SK-N-SH (cell line): ENCODE data around the gene HSD11B2. TPM values are rescaled to one million over a fixed set of nuclear protein-coding genes. Genes with fewer than 3 reads are reported as not detected.

Experiments used
- CTCF ChIA-PET: fragments of 300-600, 350-600 bp; formaldehyde crosslinking; extraction: SDS; loops from one replicate; lab custom pipeline; 2021; lab: Yijun Ruan, JAX
- POLR2A ChIA-PET: fragments of 350-600 bp; sonication (Branson Sonifier 250); formaldehyde crosslinking; extraction: SDS; loops from one replicate; lab custom pipeline; 2020; ENCODE audit warnings: antibody characterized with exemption, inconsistent platforms; lab: Yijun Ruan, JAX
- DNase-seq: peaks from one replicate; pipeline ENCODE4 v3.0.0; 2012
- H2AFZ ChIP-seq: fragments of 200-600 bp; sonication (generic); 2 replicates; pipeline ENCODE4 v1.8.1; 2016; ENCODE audit warnings: antibody characterized with exemption, mild to moderate bottlenecking, low read depth
- H3F3A ChIP-seq: fragments of 200-600 bp; sonication (generic); replicated peaks from 2 replicates; pipeline ENCODE3; 2016; ENCODE audit warnings: antibody characterized with exemption, mild to moderate bottlenecking; ENCODE audit not compliant: insufficient read depth
- H3K27ac ChIP-seq, 2 experiments: fragments of 200-500 bp in 1 of 2; fragments of 200-600 bp in 1 of 2; sonication (Bioruptor generic) in 1 of 2; sonication (generic), shearing (Covaris generic) in 1 of 2; 2 replicates each; pipeline versions ENCODE4 v1.5.1 to v1.6.1; 2014 to 2016; ENCODE audit warnings: low read depth in 2 of 2, inconsistent platforms in 1 of 2, low read length in 1 of 2, mild to moderate bottlenecking in 1 of 2, mixed read lengths in 1 of 2
- H3K27me3 ChIP-seq: fragments of 200-600 bp; sonication (generic), shearing (Covaris generic); 2 replicates; pipeline ENCODE4 v1.6.1; 2016; ENCODE audit warnings: mixed run types; ENCODE audit not compliant: insufficient read depth
- H3K36me3 ChIP-seq, 2 experiments: fragments of 200-500 bp in 1 of 2; fragments of 200-600 bp in 1 of 2; sonication (Bioruptor generic) in 1 of 2; sonication (generic) in 1 of 2; replicated peaks in 1 of 2; 2 replicates each; pipeline versions ENCODE3 to v1.5.1; 2014 to 2016; ENCODE audit warnings: low read length in 1 of 2, mild to moderate bottlenecking in 1 of 2; ENCODE audit not compliant: insufficient read depth in 2 of 2, control insufficient read depth in 1 of 2
- H3K4me1 ChIP-seq, 2 experiments: fragments of 200-500 bp in 1 of 2; fragments of 200-600 bp in 1 of 2; sonication (Bioruptor generic) in 1 of 2; sonication (generic), shearing (Covaris generic) in 1 of 2; 2 replicates each; pipeline versions ENCODE4 v1.5.1 to v1.6.1; 2014 to 2016; ENCODE audit warnings: low read depth in 1 of 2, low read length in 1 of 2, mixed run types in 1 of 2; ENCODE audit not compliant: insufficient read depth in 2 of 2, control insufficient read depth in 1 of 2
- H3K4me2 ChIP-seq: fragments of 200-600 bp; sonication (generic), shearing (Covaris generic); 2 replicates; pipeline ENCODE4 v1.6.1; 2017; ENCODE audit warnings: mixed run types
- H3K4me3 ChIP-seq, 2 experiments: fragments of 200-500 bp in 1 of 2; fragments of 200-600 bp in 1 of 2; sonication (Bioruptor generic) in 1 of 2; sonication (generic), shearing (Covaris generic) in 1 of 2; 2 replicates each; pipeline versions ENCODE4 v1.5.1 to v1.8.1; 2014 to 2016; ENCODE audit warnings: low read depth in 2 of 2, inconsistent platforms in 1 of 2, low read length in 1 of 2, mild to moderate bottlenecking in 1 of 2, mixed read lengths in 1 of 2, moderate library complexity in 1 of 2
- H3K79me2 ChIP-seq: fragments of 200-600 bp; sonication (generic); 2 replicates; pipeline ENCODE4 v1.8.1; 2017; ENCODE audit warnings: mild to moderate bottlenecking; ENCODE audit not compliant: insufficient read depth
- H3K9ac ChIP-seq: fragments of 200-600 bp; sonication (generic); 2 replicates; pipeline ENCODE4 v1.6.1; 2017; ENCODE audit warnings: mixed run types
- H3K9me2 ChIP-seq: fragments of 200-600 bp; sonication (generic); 2 replicates; pipeline ENCODE4 v1.6.1; 2017; ENCODE audit warnings: mixed run types
- H3K9me3 ChIP-seq: fragments of 200-600 bp; sonication (generic); 2 replicates; pipeline ENCODE4 v1.6.1; 2017; ENCODE audit warnings: mixed run types, mild to moderate bottlenecking, moderate library complexity
- H4K20me1 ChIP-seq: fragments of 200-600 bp; sonication (generic); 2 replicates; pipeline ENCODE4 v1.6.1; 2017; ENCODE audit warnings: mild to moderate bottlenecking, mixed run types; ENCODE audit not compliant: insufficient read depth
- CHD2 ChIP-seq: fragments of 150-350 bp; IDR thresholded peaks from 2 replicates; pipeline ENCODE4 v1.6.1; 2018; ENCODE audit warnings: low read length; ENCODE audit not compliant: partially characterized antibody
- EZH2phosphoT487 ChIP-seq: fragments of 200-600 bp; sonication (generic); IDR thresholded peaks from 2 replicates; pipeline ENCODE4 v1.6.1; 2017; ENCODE audit warnings: low read depth, mixed run types, mild to moderate bottlenecking, antibody characterized with exemption, moderate library complexity, borderline replicate concordance
- JUND ChIP-seq: IDR thresholded peaks from 2 replicates; pipeline ENCODE4 v1.4.0; 2012
- MAX ChIP-seq: IDR thresholded peaks from 2 replicates; pipeline ENCODE4 v1.4.0; 2012; ENCODE audit warnings: low read depth
- MXI1 ChIP-seq: IDR thresholded peaks from 2 replicates; pipeline ENCODE4 v1.6.1; 2012; ENCODE audit warnings: mild to moderate bottlenecking, low read depth, low read length, improper control_type of control experiment
- NFIC ChIP-seq: IDR thresholded peaks from 2 replicates; pipeline ENCODE4 v1.4.0; 2012; ENCODE audit warnings: borderline replicate concordance
- NRF1 ChIP-seq: IDR thresholded peaks from 2 replicates; pipeline ENCODE4 v1.6.1; 2012; ENCODE audit warnings: low read depth, mild to moderate bottlenecking, low read length
- PBX3 ChIP-seq: IDR thresholded peaks from 2 replicates; pipeline ENCODE4; 2012
- RCOR1 ChIP-seq: fragments of 150-350 bp; IDR thresholded peaks from 2 replicates; pipeline ENCODE4 v1.6.1; 2017; ENCODE audit warnings: antibody characterized with exemption, low read length
- RXRA ChIP-seq: IDR thresholded peaks from 2 replicates; pipeline ENCODE4 v1.4.0; 2012; ENCODE audit warnings: low read depth, mild to moderate bottlenecking, borderline replicate concordance
- TAF1 ChIP-seq: IDR thresholded peaks from 2 replicates; pipeline ENCODE4 v1.6.1; 2012; ENCODE audit warnings: low read depth, mild to moderate bottlenecking, low read length, moderate library complexity, borderline replicate concordance
- TCF12 ChIP-seq: IDR thresholded peaks from 2 replicates; pipeline ENCODE4 v1.4.0; 2012
- TEAD4 ChIP-seq: IDR thresholded peaks from 2 replicates; pipeline ENCODE4 v1.4.0; 2012; ENCODE audit warnings: mild to moderate bottlenecking, borderline replicate concordance; ENCODE audit not compliant: insufficient read depth
- USF1 ChIP-seq: IDR thresholded peaks from 2 replicates; pipeline ENCODE4 v1.4.0; 2012; ENCODE audit warnings: low read depth, borderline replicate concordance
- USF2 ChIP-seq: fragments of 150-350 bp; IDR thresholded peaks from 2 replicates; pipeline ENCODE4 v1.6.1; 2017; ENCODE audit warnings: antibody characterized with exemption, low read length, low read depth, borderline replicate concordance
- YY1 ChIP-seq: IDR thresholded peaks from 2 replicates; pipeline ENCODE4 v1.4.0; 2012; ENCODE audit warnings: low read depth, mild to moderate bottlenecking
- ZBTB33 ChIP-seq: IDR thresholded peaks from 2 replicates; pipeline ENCODE4 v1.4.0; 2012; ENCODE audit warnings: low read depth, borderline replicate concordance
- WGBS: methylation state at CpG from one replicate; pipeline ENCODE4 v1.1.6; 2017; ENCODE audit warnings: low lambda C conversion rate; 5-methylcytosine and 5-hydroxymethylcytosine counted together
- polyA plus RNA-seq, 3 experiments: library from polyadenylated mRNA; depleted of rRNA; stranded (reverse); fragments of >200 nt; gene quantifications; 2 replicates each; pipeline ENCODE4 v1.2.3, GENCODE V29; 2012

Gene HSD11B2
- polyA plus RNA-seq, 1 of the 3 experiments (the other 2 are of a cell fraction), result 0.23 TPM

- peak overlapping the region; percentile 55 to 59 for H3K4me3 ChIP-seq
- peak overlapping the region; percentile 89 for H3K4me2 ChIP-seq
- 90% methylated on average over 18 of the region's 18 CpGs for WGBS
Observed at GRCh38 chr16:67392301-67393059, 38.4 kb upstream of the HSD11B2 start.

More at GRCh38 chr16:67392301-67393059, 38.4 kb upstream of the HSD11B2 start:
- H3K27me3 ChIP-seq, result no peaks in the 10 kb centered on the region
- no peaks in the 10 kb centered on the region for H3K9me3 ChIP-seq
- peak overlapping the region; percentile 69; the same call in 1 of the 2 replicates for H2AFZ ChIP-seq
- DNase-seq, result no peak
- CTCF ChIA-PET, result interaction anchor here (0.6 to 2.2 kb wide), 17 partner anchors 9 to 120 kb away, joined by 3 to 15 read pairs (median 5); partner anchors contain the start of genes KCTD19, LRRC36 and ZDHHC1
- H4K20me1 ChIP-seq, result no peaks in the 10 kb centered on the region
- no peaks in the 10 kb centered on the region for H3K36me3 ChIP-seq
- POLR2A ChIA-PET, result interaction anchor here (0.7 kb wide), 1 partner anchor 786 kb away, joined by 4 read pairs; no protein-coding TSS in a partner anchor
- H3K79me2 ChIP-seq, result no peaks in the 10 kb centered on the region
- TF ChIP-seq USF1 (no peak), TCF12 (no peak), NFIC (no peak), TAF1 (no peak), MXI1 (no peak), RCOR1 (no peak), YY1 (no peak), ZBTB33 (no peak), JUND (no peak), PBX3 (no peak), MAX (no peak), EZH2phosphoT487 (no peak), RXRA (no peak), NRF1 (no peak), USF2 (no peak), CHD2 (no peak), TEAD4 (no peak)
- no peaks in the 10 kb centered on the region for H3K9me2 ChIP-seq
- peak overlapping the region; percentile 28 to 56; a peak in 2 of 4 replicates for H3K27ac ChIP-seq
- peaks cover 10 to 53% of the 10 kb centered on the region in 2 experiments; a peak in 2 of 4 replicates for H3K4me1 ChIP-seq
- peaks cover 5% of the 10 kb centered on the region for H3F3A ChIP-seq
- H3K9ac ChIP-seq, result peak overlapping the region; percentile 70
